ENCODE results near the gene ZNF695. TPM values are rescaled to one million over a fixed set of nuclear protein-coding genes. Genes with fewer than 3 reads are reported as not detected.
A peak's percentile ranks its signal among the peaks of the same experiment; 100 is the strongest.

ZNF695 gene
- total RNA-seq, 1 donor from 2014 or later, result 2.5 TPM

DNA sequence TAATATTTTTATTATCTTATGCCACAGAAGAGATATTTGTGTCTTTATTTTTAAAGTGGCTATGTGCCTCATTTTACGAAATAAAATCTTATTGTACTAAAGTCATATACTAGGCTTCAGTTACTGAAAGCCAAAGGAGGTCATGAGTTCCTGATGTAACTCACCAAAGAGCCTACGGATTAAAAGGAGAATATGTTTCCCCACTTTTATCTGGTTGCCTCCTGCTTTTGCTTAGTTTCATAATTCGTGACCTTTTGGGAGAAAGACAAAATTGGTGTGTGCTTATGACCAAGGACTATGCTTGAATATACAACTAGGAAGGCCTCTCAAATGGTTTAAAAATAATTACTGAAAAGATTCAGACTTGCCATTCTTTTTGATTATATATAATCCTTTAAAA, 57.9 kb downstream of the ZNF695 start:
- Mint-ChIP-seq H3K36me3 (ENCODE audit: low read depth, unreplicated experiment) (no peaks in the 10 kb centered on the region), H3K27ac (ENCODE audit: unreplicated experiment) (no peak overlapping the region), H3K27me3 (ENCODE audit: low read depth, unreplicated experiment) (no peaks in the 10 kb centered on the region), H3K9me3 (ENCODE audit: unreplicated experiment) (peaks cover 6% of the 10 kb centered on the region), H3K4me1 (ENCODE audit: low read depth, unreplicated experiment) (peaks cover 3% of the 10 kb centered on the region), H3K4me3 (ENCODE audit: unreplicated experiment) (no peak overlapping the region)
- Histone ChIP-seq H3K4me1 (ENCODE audit: insufficient read depth, low read length) (no peaks in the 10 kb centered on the region), H3K79me2 (ENCODE audit: insufficient read depth, low read length) (no peaks in the 10 kb centered on the region), H3K36me3 (ENCODE audit: insufficient read depth, low read length) (no peaks in the 10 kb centered on the region), H3K27ac (ENCODE audit: low read depth, low read length) (no peak overlapping the region), H2AFZ (ENCODE audit: low read depth, low read length) (no peak overlapping the region), H3K9ac (ENCODE audit: low read length) (no peak overlapping the region), H3K27me3 (ENCODE audit: insufficient read depth, low read length) (no peaks in the 10 kb centered on the region), H3K4me2 (ENCODE audit: low read length) (no peak overlapping the region), H3K9me3 (ENCODE audit: insufficient read depth, low read depth, low read length) (no peaks in the 10 kb centered on the region), H3K4me3 (ENCODE audit: insufficient read depth, low read depth, low read length) (no peak overlapping the region), H4K20me1 (ENCODE audit: insufficient read depth, low read length) (no peaks in the 10 kb centered on the region)
- no peak for DNase-seq (ENCODE audit: low read depth)
- TF ChIP-seq EZH2 (IDR thresholded peaks at IDR 0.05; ENCODE audit: insufficient read depth, low read length), result no peak
- TF ChIP-seq, protein P1, sequence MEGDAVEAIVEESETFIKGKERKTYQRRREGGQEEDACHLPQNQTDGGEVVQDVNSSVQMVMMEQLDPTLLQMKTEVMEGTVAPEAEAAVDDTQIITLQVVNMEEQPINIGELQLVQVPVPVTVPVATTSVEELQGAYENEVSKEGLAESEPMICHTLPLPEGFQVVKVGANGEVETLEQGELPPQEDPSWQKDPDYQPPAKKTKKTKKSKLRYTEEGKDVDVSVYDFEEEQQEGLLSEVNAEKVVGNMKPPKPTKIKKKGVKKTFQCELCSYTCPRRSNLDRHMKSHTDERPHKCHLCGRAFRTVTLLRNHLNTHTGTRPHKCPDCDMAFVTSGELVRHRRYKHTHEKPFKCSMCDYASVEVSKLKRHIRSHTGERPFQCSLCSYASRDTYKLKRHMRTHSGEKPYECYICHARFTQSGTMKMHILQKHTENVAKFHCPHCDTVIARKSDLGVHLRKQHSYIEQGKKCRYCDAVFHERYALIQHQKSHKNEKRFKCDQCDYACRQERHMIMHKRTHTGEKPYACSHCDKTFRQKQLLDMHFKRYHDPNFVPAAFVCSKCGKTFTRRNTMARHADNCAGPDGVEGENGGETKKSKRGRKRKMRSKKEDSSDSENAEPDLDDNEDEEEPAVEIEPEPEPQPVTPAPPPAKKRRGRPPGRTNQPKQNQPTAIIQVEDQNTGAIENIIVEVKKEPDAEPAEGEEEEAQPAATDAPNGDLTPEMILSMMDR (IDR thresholded peaks at IDR 0.05; ENCODE audit: insufficient read depth, low read depth, low read length), result no peak
- FAIRE-seq, result no peak

DNA sequence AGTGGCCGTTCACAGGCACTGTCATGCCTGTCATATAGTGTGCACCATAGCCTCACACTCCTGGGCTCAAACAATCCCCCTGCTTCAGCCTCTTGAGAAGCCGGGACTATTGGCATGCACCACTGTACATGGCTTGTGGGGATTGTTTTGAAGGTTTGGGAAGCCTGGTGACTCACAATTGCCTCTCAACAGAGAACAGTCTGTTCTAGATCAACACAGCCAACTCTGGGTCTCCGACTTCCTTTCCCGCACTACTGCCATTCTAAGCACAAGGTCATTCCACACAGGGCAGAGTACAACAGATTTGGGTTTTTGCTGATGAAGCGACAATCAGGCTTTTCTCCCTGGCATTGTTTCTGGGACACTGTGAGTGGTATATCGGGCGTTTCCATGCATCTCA, 60.6 kb downstream of the ZNF695 start:
- DNase-seq (ENCODE audit: low read depth) (peak; percentile 60), FAIRE-seq (no peak)
- no peak for TF ChIP-seq EZH2 (IDR thresholded peaks at IDR 0.05; ENCODE audit: insufficient read depth, low read length)
- TF ChIP-seq, protein P1 (IDR thresholded peaks at IDR 0.05; ENCODE audit: insufficient read depth, low read depth, low read length), result no peak
- no peaks in the 10 kb centered on the region for H3K36me3 ChIP-seq (ENCODE audit: insufficient read depth, low read length)
- no peak overlapping the region for H3K27ac ChIP-seq (ENCODE audit: low read depth, low read length)
- no peaks in the 10 kb centered on the region for H3K79me2 ChIP-seq (ENCODE audit: insufficient read depth, low read length)
- peaks cover 3% of the 10 kb centered on the region for H3K4me1 Mint-ChIP-seq (ENCODE audit: low read depth, unreplicated experiment)
- no peaks in the 10 kb centered on the region for H3K27me3 ChIP-seq (ENCODE audit: insufficient read depth, low read length)
- H3K4me2 ChIP-seq (ENCODE audit: low read length), result peak overlapping the region; percentile 46
- no peaks in the 10 kb centered on the region for H3K9me3 Mint-ChIP-seq (ENCODE audit: unreplicated experiment)
- no peak overlapping the region for H3K27ac Mint-ChIP-seq (ENCODE audit: unreplicated experiment)
- peak overlapping the region; percentile 52 for H2AFZ ChIP-seq (ENCODE audit: low read depth, low read length)
- no peak overlapping the region for H3K4me3 ChIP-seq (ENCODE audit: insufficient read depth, low read depth, low read length)
- H3K4me3 Mint-ChIP-seq (ENCODE audit: unreplicated experiment), result no peak overlapping the region
- no peaks in the 10 kb centered on the region for H4K20me1 ChIP-seq (ENCODE audit: insufficient read depth, low read length)
- H3K9ac ChIP-seq (ENCODE audit: low read length), result no peak overlapping the region
- H3K4me1 ChIP-seq (ENCODE audit: insufficient read depth, low read length), result no peaks in the 10 kb centered on the region
- H3K27me3 Mint-ChIP-seq (ENCODE audit: low read depth, unreplicated experiment), result no peaks in the 10 kb centered on the region
- no peaks in the 10 kb centered on the region for H3K9me3 ChIP-seq (ENCODE audit: insufficient read depth, low read depth, low read length)
- H3K36me3 Mint-ChIP-seq (ENCODE audit: low read depth, unreplicated experiment), result no peaks in the 10 kb centered on the region

DNA sequence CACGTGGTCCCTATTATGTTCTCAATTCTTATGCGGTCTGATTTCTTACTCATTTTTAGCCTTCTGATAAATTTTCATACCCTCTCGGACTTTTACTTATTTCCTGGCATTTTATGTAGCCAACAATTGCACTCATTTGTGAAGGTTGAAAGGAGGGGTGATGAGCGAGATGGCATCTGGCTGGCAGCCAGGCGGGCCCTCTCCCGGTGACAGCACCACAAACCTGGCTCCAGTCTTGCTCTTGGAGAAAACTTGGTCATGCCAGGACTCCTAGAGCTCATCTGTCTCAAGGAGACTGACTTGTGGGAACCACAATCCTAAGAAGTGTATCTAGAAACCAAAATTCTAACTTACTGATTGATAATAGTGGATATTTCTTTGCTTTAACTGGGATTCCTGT, 61.5 kb downstream of the ZNF695 start:
- Histone ChIP-seq H3K9ac (ENCODE audit: low read length) (no peak overlapping the region), H3K4me3 (ENCODE audit: insufficient read depth, low read depth, low read length) (no peak overlapping the region), H3K79me2 (ENCODE audit: insufficient read depth, low read length) (no peaks in the 10 kb centered on the region), H3K36me3 (ENCODE audit: insufficient read depth, low read length) (no peaks in the 10 kb centered on the region), H3K9me3 (ENCODE audit: insufficient read depth, low read depth, low read length) (no peaks in the 10 kb centered on the region), H2AFZ (ENCODE audit: low read depth, low read length) (no peak overlapping the region), H3K27ac (ENCODE audit: low read depth, low read length) (no peak overlapping the region), H3K4me2 (ENCODE audit: low read length) (no peak overlapping the region), H3K27me3 (ENCODE audit: insufficient read depth, low read length) (no peaks in the 10 kb centered on the region), H4K20me1 (ENCODE audit: insufficient read depth, low read length) (no peaks in the 10 kb centered on the region), H3K4me1 (ENCODE audit: insufficient read depth, low read length) (no peaks in the 10 kb centered on the region)
- Mint-ChIP-seq H3K27ac (ENCODE audit: unreplicated experiment) (no peak overlapping the region), H3K4me3 (ENCODE audit: unreplicated experiment) (no peak overlapping the region), H3K4me1 (ENCODE audit: low read depth, unreplicated experiment) (peaks cover 3% of the 10 kb centered on the region), H3K9me3 (ENCODE audit: unreplicated experiment) (no peaks in the 10 kb centered on the region), H3K27me3 (ENCODE audit: low read depth, unreplicated experiment) (no peaks in the 10 kb centered on the region), H3K36me3 (ENCODE audit: low read depth, unreplicated experiment) (no peaks in the 10 kb centered on the region)
- TF ChIP-seq EZH2 (IDR thresholded peaks at IDR 0.05; ENCODE audit: insufficient read depth, low read length), result no peak
- TF ChIP-seq, protein P1 (IDR thresholded peaks at IDR 0.05; ENCODE audit: insufficient read depth, low read depth, low read length), result no peak
- no peak for FAIRE-seq
- DNase-seq (ENCODE audit: low read depth), result no peak

Other genes starting within 250 kb of the ZNF695 start
- 40.0 and 44.0 TPM in 2 replicates for gene AHCTF1, start 76.1 kb downstream of the ZNF695 start, total RNA-seq
- 2.3 and 4.0 TPM in 2 replicates for gene ZNF670, start 70.8 kb upstream of the ZNF695 start, total RNA-seq
- gene ZNF669, start 96.3 kb upstream of the ZNF695 start, total RNA-seq, result 7.5 and 9.4 TPM in 2 replicates
- gene ZNF124, start 164.0 kb upstream of the ZNF695 start, total RNA-seq, result 28.6 and 36.5 TPM in 2 replicates
- not detected in 2 replicates for gene VN1R5, start 248.0 kb upstream of the ZNF695 start, total RNA-seq

Data from astrocyte (in vitro differentiated cells and primary cell).